ENCODE data around the gene PARP8. TPM values are rescaled to one million over a fixed set of nuclear protein-coding genes. Genes with fewer than 3 reads are reported as not detected.

The PARP8 gene
- total and polyA plus RNA-seq, 2 of the 8 experiments (the other 6 are each of a cell fraction or from before 2014, with no cell fraction given), result 16.6 to 30.6 TPM

GRCh38 chr5:50646591-50646990 is 19.8 kb upstream of the PARP8 start (continued):
- TF ChIP-seq ATF3 (IDR thresholded peaks at IDR 0.05; ENCODE audit: insufficient read depth, low read depth, low read length), result no peak
- TF ChIP-seq HDAC6 (IDR thresholded peaks at IDR 0.05; ENCODE audit: low read depth, low read length), result no peak

Measured in H1 (cell line).